MCF 10A (cell line): ENCODE data around the gene WSCD1. TPM values are rescaled to one million over a fixed set of nuclear protein-coding genes. Genes with fewer than 3 reads are reported as not detected.

Experiments
- BruUV-seq: library from RNA; stranded (reverse); fragments of 400-500 nt; replicated peaks from 2 replicates; lab custom pipeline; 2021; lab: Mats Ljungman, UMichigan
- CTCF ChIA-PET: fragments of 300-600 bp; sonication (Branson Sonifier 250); formaldehyde crosslinking; extraction: SDS; loops from one replicate; lab custom pipeline; 2021; ENCODE audit warnings: antibody characterized with exemption, inconsistent platforms; lab: Yijun Ruan, JAX
- POLR2A ChIA-PET: fragments of 300-600, 350-650 bp; sonication (Branson Sonifier 250); formaldehyde crosslinking; extraction: SDS; loops from one replicate; lab custom pipeline; 2020; ENCODE audit warnings: antibody characterized with exemption, inconsistent platforms; lab: Yijun Ruan, JAX
- DNase-seq: peaks from one replicate; pipeline ENCODE4 v3.0.0-alpha.2; 2018; ENCODE audit not compliant: unreplicated experiment
- H3K27ac Mint-ChIP-seq: one replicate; pipeline ENCODE4 v1.8.0; 2022; ENCODE audit warnings: mild to moderate bottlenecking, low read depth, mixed read lengths; ENCODE audit not compliant: unreplicated experiment
- H3K27me3 Mint-ChIP-seq: one replicate; pipeline ENCODE4 v1.8.0; 2022; ENCODE audit warnings: mixed read lengths; ENCODE audit not compliant: insufficient read depth, unreplicated experiment
- H3K36me3 Mint-ChIP-seq: one replicate; pipeline ENCODE4 v1.8.0; 2022; ENCODE audit warnings: mild to moderate bottlenecking, moderate library complexity, mixed read lengths; ENCODE audit not compliant: insufficient read depth, unreplicated experiment
- H3K4me1 Mint-ChIP-seq: one replicate; pipeline ENCODE4 v1.8.0; 2022; ENCODE audit warnings: mixed read lengths; ENCODE audit not compliant: insufficient read depth, unreplicated experiment
- H3K4me3 Mint-ChIP-seq: one replicate; pipeline ENCODE4 v1.8.0; 2022; ENCODE audit warnings: mild to moderate bottlenecking, moderate library complexity, mixed read lengths; ENCODE audit not compliant: unreplicated experiment
- H3K9me3 Mint-ChIP-seq: one replicate; pipeline ENCODE4 v1.8.0; 2022; ENCODE audit warnings: mixed read lengths; ENCODE audit not compliant: unreplicated experiment
- intact Hi-C: fragments of 100-400 bp; cut with micrococcal nuclease; formaldehyde crosslinking; loops from 2 replicates; pipeline ENCODE4 v1.14.1; 2022
- total RNA-seq: library from RNA; stranded (reverse); gene quantifications from 2 replicates; pipeline ENCODE4 v1.2.3, GENCODE V29; 2022
- TF ChIP-seq, protein P1 (sequence below): fragments of 200-600 bp; IDR thresholded peaks from one replicate; pipeline ENCODE4 v1.8.0; 2022; ENCODE audit warnings: antibody characterized with exemption, mild to moderate bottlenecking; ENCODE audit not compliant: unreplicated experiment

Gene WSCD1
- total RNA-seq, 1 experiment from 2014 or later: not detected

DNA sequence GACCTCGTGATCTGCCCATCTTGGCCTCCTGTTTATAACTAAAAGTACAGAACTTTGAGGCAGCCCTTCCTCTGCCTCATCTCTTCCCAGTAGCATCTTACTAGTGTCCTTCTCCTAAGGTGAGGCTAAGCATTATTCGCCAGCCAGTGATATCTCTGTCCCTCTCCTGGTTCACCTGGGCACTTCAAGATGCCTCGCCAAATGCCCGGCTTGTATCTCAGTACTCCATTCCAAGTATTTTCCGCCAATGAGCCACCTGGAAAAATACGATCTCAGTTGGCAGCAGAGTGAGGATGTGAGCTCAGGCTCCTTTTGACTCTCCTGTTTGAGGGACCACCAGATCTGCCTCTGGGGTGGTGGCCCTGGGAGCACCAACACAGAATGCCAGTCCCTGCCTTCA lies 25.9 kb upstream of the WSCD1 start:
- H3K9me3 Mint-ChIP-seq: no peaks in the 10 kb centered on the region
- no peak overlapping the region for H3K27ac Mint-ChIP-seq
- intact Hi-C loops: no loop called here
- H3K4me1 Mint-ChIP-seq: no peaks in the 10 kb centered on the region
- H3K4me3 Mint-ChIP-seq: no peak overlapping the region
- H3K36me3 Mint-ChIP-seq: no peaks in the 10 kb centered on the region
- TF ChIP-seq, protein P1, sequence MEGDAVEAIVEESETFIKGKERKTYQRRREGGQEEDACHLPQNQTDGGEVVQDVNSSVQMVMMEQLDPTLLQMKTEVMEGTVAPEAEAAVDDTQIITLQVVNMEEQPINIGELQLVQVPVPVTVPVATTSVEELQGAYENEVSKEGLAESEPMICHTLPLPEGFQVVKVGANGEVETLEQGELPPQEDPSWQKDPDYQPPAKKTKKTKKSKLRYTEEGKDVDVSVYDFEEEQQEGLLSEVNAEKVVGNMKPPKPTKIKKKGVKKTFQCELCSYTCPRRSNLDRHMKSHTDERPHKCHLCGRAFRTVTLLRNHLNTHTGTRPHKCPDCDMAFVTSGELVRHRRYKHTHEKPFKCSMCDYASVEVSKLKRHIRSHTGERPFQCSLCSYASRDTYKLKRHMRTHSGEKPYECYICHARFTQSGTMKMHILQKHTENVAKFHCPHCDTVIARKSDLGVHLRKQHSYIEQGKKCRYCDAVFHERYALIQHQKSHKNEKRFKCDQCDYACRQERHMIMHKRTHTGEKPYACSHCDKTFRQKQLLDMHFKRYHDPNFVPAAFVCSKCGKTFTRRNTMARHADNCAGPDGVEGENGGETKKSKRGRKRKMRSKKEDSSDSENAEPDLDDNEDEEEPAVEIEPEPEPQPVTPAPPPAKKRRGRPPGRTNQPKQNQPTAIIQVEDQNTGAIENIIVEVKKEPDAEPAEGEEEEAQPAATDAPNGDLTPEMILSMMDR: no peak
- no peaks in the 10 kb centered on the region for H3K27me3 Mint-ChIP-seq
- ChIA-PET POLR2A (interaction anchor here (0.7 kb wide), 1 partner anchor 17 kb away, joined by 3 read pairs; no protein-coding TSS in a partner anchor), CTCF (no interaction called here)
- DNase-seq: no peak
- no TSS peak for BruUV-seq

DNA sequence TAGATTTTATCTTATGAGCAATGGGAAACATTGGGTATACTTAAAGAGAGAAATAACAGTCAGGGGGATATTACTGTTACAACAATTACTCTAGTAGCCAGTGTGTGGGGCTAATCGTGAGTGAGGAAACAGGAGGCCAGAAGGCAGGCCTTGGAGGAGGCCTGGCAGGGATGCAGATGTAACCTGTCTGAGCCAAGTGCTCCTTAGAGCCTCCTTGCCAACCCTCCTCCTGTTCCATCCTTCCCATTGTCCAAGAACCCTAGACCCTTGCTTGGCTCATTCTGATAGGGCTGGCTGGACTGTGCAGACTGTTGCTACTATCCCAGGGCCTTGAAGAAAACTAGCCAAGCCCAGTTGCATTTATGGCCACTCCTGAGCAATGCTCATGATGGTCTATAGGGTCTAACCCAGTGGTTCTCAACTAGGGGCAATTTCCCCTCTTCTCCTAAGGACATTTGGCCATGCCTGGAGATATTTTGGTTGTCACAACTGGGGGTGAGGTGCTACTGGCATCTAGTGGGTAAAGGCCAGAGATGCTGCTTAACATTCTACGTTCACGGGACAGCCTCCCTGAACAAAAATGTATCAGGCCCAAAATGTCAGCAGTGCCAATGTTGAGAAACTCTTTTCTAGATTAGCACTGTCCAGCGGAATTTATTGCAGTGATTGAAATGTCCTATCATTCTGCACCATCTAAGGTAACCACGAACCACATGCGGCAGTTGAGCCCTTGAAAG lies 24.4 kb upstream of the WSCD1 start:
- TF ChIP-seq, protein P1: peak; percentile 9
- H3K4me1 Mint-ChIP-seq: no peaks in the 10 kb centered on the region
- H3K36me3 Mint-ChIP-seq: no peaks in the 10 kb centered on the region
- POLR2A ChIA-PET: no interaction called here
- peak; percentile 9 for DNase-seq
- H3K9me3 Mint-ChIP-seq: no peaks in the 10 kb centered on the region
- no peak overlapping the region for H3K27ac Mint-ChIP-seq
- no TSS peak for BruUV-seq
- intact Hi-C loops: no loop called here
- no peak overlapping the region for H3K4me3 Mint-ChIP-seq
- CTCF ChIA-PET: no interaction called here
- no peaks in the 10 kb centered on the region for H3K27me3 Mint-ChIP-seq

DNA sequence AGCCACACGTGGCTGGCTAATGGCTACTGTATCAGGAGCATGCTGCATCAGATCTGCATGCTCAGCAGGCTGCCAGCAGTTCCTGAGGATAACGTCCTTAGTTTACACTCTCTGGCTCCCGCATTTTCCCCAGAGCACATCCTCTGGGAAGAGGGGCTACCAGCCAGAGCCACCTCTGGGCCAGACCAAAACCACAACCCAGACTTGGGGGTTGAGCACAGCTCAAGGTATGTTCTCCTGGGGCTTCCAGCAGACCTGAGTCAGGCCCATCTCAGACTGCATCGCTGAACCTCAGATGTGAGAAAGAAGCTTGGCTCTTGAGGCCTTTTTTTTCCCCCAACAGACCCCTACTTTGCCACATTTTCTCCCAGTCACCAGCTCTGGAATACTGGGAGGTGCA lies 23.7 kb upstream of the WSCD1 start:
- BruUV-seq: no TSS peak
- intact Hi-C loops: no loop called here
- H3K4me1 Mint-ChIP-seq: no peaks in the 10 kb centered on the region

DNA sequence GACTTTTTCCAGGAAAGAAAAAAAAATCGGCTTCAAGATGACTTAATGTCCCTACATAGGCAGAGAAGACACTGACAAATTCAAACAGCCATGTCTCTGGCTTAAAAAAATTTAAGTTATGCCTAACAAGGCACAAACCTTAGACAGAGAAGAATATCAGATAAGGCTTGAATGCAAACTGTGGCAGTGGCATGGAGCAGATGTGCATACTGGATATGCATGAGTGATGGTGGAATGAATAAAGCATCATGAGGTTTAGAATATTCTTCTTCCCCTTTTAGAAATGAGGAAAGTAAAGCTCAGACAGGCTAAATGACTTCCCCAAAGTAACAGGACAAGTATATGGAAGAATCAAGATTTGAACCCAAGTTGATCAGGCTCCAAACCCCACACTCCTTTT lies 23.2 kb upstream of the WSCD1 start:
- BruUV-seq: no TSS peak
- Mint-ChIP-seq H3K4me3 (no peak overlapping the region), H3K4me1 (no peaks in the 10 kb centered on the region), H3K27me3 (peaks cover 3% of the 10 kb centered on the region), H3K9me3 (no peaks in the 10 kb centered on the region), H3K27ac (no peak overlapping the region), H3K36me3 (no peaks in the 10 kb centered on the region)
- intact Hi-C loops: no loop called here
- TF ChIP-seq, protein P1: no peak
- DNase-seq: no peak
- POLR2A ChIA-PET: no interaction called here
- CTCF ChIA-PET: no interaction called here

More for the DNA sequence above, 23.7 kb upstream of the WSCD1 start:
- Mint-ChIP-seq H3K4me3 (no peak overlapping the region), H3K27ac (no peak overlapping the region), H3K9me3 (no peaks in the 10 kb centered on the region), H3K36me3 (no peaks in the 10 kb centered on the region), H3K27me3 (no peaks in the 10 kb centered on the region)
- TF ChIP-seq, protein P1: no peak
- DNase-seq: no peak
- ChIA-PET POLR2A (no interaction called here), CTCF (no interaction called here)
